GM19193 (cell line): ENCODE data around the gene SEMA3E.

Experiments
- POLR2A ChIP-seq: IDR thresholded peaks from 4 replicates; pipeline ENCODE4 v1.6.1; 2011; ENCODE audit not compliant: insufficient read depth, insufficient read length; ENCODE audit errors: extremely low read depth

The SEMA3E gene

GRCh38 chr7:83492802-83493201 lies 156.1 kb downstream of the SEMA3E start:
- no peak for TF ChIP-seq POLR2A

- no peak for TF ChIP-seq POLR2A
Observed at GRCh38 chr7:83487801-83488200, 161.1 kb downstream of the SEMA3E start.

DNA sequence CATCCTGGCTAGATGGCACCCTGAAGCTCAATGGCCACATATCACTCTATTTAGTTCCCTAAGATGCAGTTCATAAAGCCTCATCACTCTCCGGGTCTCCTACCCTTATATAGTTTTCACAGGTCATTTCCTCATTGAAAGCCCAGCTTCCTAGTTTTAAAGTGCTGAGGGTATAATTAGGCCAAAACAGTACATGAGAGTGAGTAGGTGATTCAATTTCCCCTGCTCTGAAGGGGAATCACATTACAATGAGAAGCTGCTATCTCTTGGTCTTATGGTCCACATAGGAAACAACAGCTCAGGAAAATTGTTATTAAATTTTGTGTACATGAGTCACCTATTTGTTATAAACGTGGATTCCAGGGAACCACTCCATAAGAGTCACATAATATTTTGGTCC lies 162.0 kb downstream of the SEMA3E start:
- TF ChIP-seq POLR2A = no peak

- no peak for TF ChIP-seq POLR2A
Observed at GRCh38 chr7:83486536-83486935, 162.4 kb downstream of the SEMA3E start.

DNA sequence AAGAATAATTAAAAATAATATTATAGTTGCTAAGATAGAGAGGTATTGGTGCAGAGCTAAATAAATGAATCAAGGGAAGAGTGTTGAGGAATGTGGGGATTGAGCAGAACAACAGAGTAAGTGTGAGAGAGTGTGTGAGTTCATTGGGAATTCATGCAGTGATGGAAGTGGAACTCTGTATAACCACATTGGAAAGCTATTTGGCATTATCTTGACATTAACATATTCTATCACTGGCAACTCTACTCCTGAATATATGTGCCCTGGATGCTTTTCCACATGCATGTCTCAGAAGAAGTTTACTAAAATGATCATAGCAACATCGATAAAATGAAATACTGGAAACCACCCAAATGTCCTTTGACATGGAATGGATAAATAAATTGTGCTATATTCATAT lies 164.1 kb downstream of the SEMA3E start:
- TF ChIP-seq POLR2A = no peak

DNA sequence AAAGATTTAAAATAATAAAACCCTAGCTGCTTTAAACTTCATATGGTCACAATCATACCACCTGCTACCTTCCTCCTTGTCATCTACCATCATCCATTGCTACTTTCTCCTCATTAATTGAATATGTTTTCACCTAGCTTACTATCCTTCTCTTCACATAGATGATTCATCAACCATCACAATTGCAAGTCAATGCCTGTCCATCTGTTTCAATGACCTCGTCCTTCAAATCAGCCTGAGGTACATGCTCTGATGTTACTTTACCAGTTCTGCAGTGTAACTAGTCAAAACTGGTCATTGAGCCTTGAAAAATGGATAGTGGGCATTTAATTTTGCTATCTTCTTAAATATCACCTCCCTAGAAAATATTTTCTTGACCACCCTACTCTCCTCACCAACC lies 164.7 kb downstream of the SEMA3E start:
- no peak for TF ChIP-seq POLR2A

GRCh38 chr7:83478616-83479015 lies 170.3 kb downstream of the SEMA3E start:
- TF ChIP-seq POLR2A = no peak

- no peak for TF ChIP-seq POLR2A
Observed at GRCh38 chr7:83476511-83477050, 172.4 kb downstream of the SEMA3E start.

GRCh38 chr7:83475420-83475819 lies 173.5 kb downstream of the SEMA3E start:
- no peak for TF ChIP-seq POLR2A

DNA sequence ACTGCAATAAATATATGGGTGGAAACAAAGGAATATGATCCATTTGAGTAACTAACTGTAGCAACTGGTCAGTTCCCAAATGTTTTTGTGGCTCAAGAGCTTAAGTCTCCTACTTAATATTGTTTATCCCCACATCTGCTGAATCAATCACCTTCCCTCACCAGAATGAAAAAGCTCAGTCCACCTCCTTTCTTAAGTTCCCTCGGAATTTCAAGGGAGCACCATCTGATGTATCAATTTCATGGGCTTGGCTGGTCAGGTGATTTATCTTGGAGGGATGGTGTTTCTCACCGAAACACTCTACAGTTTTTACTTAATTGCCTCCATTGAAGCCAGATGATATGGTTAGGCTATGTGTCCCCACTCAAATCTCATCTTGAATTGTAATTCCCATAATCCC lies 176.6 kb downstream of the SEMA3E start:
- no peak for TF ChIP-seq POLR2A

- no peak for TF ChIP-seq POLR2A
Observed at GRCh38 chr7:83469491-83469890, 179.4 kb downstream of the SEMA3E start.

DNA sequence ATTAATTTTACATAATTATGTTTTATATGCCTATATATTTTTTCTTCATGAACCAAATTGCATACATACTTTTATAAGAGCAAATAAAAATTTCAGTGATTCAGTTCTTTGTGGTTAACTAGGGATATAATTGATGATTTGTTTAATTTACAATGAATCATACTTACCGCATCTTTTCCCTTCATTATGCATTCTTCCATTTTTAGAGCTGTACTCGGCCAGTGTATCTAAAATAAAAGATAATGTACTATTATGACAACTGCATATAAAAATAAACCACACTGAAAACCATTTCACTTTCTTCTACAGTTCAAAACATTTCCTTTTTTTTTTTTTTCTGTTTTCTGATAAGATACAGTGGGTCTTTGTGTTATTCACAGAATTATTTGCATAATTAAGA lies 179.9 kb downstream of the SEMA3E start:
- no peak for TF ChIP-seq POLR2A

DNA sequence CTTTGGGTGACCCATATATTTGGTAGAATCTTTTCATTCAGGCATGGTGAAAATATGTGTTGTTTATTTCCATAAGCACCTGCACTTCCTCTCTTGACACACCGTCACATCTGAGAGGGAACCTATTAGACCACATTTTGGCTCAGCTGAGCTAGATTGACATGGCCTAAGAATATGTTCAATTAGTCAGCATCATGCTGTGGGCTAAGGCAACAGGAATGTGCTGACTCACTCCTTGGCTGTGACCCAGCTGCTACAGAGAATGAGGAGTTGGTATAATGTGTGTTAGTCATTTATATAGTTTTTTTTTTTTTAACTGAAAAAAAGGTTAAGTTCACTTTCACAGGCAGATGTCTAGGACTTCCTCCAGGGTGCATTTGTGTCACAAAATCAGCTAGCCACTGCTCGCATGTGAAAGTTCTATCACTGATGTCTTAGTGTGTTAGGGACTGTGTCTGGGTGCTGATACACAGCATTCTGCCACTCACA lies 180.6 kb downstream of the SEMA3E start:
- no peak for TF ChIP-seq POLR2A

GRCh38 chr7:83467493-83467892 lies 181.4 kb downstream of the SEMA3E start:
- TF ChIP-seq POLR2A = no peak

GRCh38 chr7:83466956-83467355 lies 182.0 kb downstream of the SEMA3E start:
- TF ChIP-seq POLR2A = no peak

- TF ChIP-seq POLR2A = no peak
Observed at GRCh38 chr7:83466187-83466923, 182.6 kb downstream of the SEMA3E start.
